Measurements from ENCODE around the gene WASF2.
"Not testable (repeated sequence)": the region's sequence is repeated elsewhere in the genome, so short reads cannot be mapped to it uniquely, and the experiment has no call there.

The WASF2 gene

GRCh38 chr1:27397749-27398148, 92.2 kb downstream of the WASF2 start:
- no peak for DNase-seq (ENCODE audit: low read depth)

GRCh38 chr1:27397110-27397509, 92.9 kb downstream of the WASF2 start:
- no peak for DNase-seq (ENCODE audit: low read depth)

DNA sequence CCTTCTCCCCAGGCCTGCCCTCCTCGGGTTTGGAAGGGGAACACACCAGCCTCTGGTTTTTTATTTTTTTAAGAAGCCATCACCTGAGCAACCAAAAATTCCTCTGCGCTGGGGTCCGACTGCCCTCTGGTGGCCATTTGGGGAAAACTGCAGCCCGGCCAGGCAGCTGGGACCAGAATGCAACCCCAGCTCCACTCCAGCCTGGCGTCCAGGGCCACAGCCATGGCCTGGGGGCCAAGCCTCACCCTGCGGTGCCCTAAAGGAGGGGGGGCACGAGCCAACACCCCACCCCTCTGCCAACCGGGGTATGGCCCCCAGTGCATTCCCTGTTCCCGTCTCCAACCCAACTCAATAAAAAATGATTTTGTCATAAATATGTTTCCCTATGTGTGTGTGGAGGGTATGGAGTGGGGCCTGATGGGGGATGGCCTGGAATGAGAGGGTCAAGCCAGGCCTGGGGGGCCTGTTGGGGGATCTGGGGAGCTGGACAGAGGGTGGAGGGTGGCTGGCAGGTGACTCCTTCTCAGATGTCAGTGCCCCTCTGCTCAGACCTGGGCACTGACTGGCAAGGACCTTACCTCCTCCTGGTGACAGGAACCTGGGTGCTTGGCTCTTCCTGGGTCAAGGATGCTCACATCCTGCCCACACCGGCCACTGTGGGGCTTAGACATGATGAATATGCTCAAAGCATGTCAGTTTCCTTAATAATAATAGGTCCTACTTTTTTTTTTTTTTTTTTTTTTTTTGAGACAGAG, 94.3 kb downstream of the WASF2 start:
- DNase-seq (ENCODE audit: low read depth): peak; percentile 57

DNA sequence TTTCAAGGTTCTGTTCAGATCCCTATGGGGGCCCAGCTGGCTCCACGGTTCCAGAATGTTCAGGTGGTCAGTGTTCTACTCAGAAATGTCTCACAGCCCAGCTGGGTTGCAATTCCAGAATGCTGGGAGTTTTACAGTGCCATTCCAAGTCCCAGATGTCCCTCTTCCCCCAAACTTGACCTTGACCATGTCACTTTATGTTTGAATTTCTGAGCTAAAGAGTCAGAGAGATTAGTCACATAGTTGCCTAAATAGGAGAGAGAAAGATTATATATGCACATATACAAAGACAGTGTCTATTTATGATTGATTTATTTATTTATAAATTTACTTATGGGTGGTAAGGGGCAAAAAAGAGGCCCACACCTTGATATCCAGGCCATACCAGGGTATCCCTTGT, 95.0 kb downstream of the WASF2 start:
- no peak for DNase-seq (ENCODE audit: low read depth)

GRCh38 chr1:27394282-27394658, 95.7 kb downstream of the WASF2 start:
- DNase-seq (ENCODE audit: low read depth): no peak

- no peak for DNase-seq (ENCODE audit: low read depth)
Observed at GRCh38 chr1:27393641-27394281, 96.2 kb downstream of the WASF2 start.

DNA sequence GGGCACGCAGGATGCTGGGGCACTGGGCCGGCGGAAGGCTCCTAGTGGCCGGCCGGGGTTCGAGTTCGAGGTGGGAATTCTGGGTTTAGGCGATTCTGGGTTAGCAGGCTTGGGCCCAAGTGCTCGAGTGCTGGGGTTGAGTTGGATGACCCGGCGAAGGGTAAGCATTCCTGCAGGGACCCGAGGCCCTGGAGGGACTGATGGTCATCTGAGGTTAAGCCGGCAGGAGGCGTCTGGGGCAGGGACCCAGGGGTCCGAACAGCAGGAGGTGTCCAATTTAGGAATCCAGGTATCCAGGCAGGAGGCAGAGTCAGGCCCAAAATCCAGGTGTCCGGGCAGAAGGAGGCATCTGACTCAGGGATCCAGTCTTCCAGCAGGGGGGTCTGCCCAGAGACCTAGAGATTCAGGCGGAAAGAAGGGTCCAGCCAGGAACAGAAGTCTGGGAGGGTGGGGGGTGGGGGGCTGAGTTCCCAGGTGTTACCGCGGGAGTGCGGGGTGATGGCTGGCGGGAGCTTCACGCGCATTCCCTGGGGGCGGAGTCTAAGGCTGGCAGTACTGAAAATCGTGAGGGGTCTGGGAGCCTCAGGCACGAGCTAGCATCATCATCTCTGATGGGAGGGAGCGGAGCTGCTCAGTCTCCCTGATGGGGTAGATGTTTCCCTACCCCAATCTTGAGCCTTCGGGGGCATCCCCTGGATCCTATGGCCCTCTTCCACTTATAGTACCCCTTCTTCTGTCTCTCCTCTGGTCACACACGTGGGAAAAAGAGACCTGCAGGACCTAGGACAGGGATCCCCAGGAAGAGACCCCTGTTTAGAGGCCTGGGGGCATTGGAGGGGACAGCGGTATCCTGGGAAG, 97.0 kb downstream of the WASF2 start:
- DNase-seq (ENCODE audit: low read depth): no peak

DNA sequence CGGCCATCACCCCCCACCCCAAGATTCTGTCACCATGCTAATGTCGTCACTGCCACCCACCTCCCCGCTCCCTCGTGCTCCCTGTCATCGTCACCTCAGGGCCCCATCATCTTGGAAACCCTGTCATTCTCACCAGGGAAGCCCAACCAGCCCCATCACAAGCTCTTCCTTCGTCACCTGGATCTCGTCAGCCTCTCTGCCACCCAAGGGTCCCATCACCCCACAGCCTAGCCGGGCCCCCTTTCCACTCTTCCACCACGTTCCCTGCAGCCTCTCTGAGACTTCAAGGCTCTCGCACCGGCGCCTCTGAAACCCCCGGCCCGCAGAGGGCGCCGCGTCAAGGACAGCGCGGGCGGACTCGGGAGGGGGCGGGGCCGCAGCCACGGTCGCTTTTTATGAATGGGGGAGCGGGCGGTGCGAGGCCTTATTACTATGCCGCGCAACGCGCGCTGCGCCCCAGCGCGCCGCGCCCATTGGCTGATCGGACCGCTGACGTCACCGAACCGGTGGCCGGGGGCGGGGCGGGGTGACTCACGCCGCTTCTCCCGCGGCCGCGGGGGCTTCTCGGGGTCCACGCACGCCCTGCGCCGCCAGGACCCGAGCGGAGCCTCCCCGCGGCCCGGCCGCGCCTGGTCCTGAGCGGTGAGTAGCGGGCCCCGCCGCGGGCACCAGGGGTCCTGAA, 97.7 kb downstream of the WASF2 start, which contains the start of gene GPR3:
GPR3 (plus strand) TSS at position 527 of the 682 bp plus-strand sequence. CDS start 1,177 bp downstream, outside the sequence.
- peak; percentile 88 for DNase-seq (ENCODE audit: low read depth)

DNA sequence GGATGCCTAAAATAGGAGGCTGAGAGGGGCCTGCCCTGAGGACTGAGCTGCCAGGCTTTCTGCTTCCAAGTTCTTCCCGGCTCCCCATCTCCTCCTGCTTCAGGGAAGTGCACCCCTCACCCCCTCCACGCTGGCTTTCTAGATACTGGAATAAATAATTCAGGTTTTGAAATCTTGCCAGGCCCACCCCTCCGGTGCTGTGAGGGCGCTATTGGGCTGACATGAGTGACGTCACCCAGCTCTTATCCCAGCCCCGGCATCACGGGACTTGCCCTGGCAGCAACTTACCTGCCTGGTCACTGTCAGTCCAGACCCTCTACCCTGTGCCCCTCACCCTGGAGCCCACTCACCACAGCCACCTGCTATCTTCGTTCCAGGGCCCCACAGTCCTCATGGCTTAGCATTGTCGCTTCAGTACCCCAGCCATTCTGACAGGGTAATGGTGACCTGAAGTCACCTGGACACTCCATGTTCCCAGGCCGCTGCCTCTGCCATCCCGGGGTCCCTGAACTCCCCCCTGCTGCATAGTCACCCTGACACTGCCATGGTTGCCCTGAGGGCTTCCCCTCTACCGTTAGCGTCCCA, 98.4 kb downstream of the WASF2 start:
- DNase-seq (ENCODE audit: low read depth): no peak

- peak; percentile 46 for DNase-seq (ENCODE audit: low read depth)
Observed at GRCh38 chr1:27388337-27389005, 101.5 kb downstream of the WASF2 start.

- DNase-seq (ENCODE audit: low read depth): not testable (repeated sequence)
Observed at GRCh38 chr1:27384797-27385196, 105.2 kb downstream of the WASF2 start.

DNA sequence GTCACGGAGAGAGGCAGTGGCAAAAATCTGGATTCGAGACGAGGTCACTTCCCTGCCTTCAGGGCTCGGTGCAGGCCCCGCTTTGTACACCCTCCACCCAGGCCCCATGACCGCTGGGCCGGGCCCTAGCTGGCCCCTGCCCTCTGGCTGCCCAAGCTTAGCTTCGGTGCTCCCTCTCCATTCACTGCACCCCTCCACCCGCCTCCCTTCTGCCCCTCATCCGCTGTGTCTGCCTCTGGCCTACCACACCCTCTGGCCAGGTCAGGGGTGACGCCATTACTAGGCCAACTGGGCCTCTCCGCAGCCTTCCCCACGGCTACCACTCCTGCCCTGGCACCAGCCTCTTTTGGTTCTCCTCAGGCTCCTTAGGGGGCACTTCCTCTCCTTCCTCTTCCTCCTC, 106.3 kb downstream of the WASF2 start:
- DNase-seq (ENCODE audit: low read depth): no peak

DNA sequence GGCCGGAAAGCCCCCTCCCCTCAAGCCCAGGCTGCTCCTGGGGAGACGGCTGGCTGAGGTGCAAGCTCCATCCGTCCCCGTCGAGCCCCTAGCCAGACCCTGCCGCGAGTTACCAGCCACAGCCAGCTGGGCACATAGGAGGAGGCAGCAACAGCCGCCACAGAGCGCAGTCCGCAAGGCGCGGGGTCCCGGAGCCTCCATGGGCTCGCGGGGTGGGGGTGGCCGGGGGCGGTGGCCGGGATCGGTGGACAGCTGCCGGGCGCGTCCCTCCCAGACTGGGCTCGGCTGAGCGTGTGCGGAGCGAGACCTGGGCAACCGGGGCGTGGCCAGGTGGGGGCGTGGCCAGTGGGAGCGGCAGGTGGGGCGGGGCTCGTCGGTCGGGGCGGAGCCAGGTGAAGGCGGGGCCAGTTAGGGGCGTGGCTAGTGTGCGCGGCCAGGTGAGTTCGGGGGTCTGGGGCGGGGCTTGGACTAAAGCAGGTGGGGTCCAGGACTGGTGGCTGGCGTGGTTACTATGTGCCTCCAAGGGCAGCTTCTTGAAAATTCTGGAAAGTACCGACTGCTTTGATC, 106.8 kb downstream of the WASF2 start, which contains the start of gene CD164L2:
CD164L2 (minus strand) TSS at position 295 of the 567 bp plus-strand sequence; CDS start at position 201, 94 bp downstream.
- no peak for DNase-seq (ENCODE audit: low read depth)

DNA sequence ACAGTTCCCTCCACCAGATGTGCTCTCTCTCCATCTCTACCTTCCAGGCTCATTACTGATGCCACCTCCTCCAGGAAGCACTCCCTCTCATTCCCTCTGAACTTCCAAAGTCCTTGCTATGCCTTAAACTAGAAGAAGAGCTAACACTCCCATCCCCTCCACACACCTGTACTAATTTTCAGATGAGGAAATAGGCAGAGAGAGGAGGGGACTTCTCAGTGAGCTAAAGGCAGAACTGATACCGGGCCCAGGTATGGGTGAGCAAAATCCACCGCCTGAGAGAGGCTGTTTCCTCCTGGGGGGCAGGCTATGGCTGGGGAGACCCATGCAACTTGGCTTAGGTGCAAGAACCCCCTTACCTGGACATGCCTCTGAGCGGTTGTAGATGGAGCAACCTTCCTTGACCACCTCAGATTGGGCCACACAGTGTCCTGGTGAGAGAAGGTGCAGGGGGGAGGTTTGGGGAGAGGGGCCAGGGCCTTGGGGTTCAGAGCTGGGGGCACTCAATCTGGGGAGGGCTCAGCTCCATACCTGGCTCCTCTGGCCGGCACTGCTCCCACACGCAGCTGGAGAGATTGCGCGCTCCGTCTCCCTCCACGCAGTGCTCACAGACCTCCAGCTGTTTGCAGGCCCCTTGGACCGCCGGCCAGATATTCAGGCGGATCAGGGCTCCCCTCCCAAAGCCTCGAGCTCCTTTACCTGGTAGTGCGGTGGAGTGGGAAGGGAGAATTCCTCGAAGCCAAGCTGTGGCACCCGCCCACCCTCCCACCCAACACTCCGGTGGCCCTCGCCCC, 107.8 kb downstream of the WASF2 start:
- no peak for DNase-seq (ENCODE audit: low read depth)

GRCh38 chr1:27380766-27381733, 108.9 kb downstream of the WASF2 start:
- DNase-seq (ENCODE audit: low read depth): no peak

- DNase-seq (ENCODE audit: low read depth): no peak
Observed at GRCh38 chr1:27380224-27380623, 109.7 kb downstream of the WASF2 start.

DNA sequence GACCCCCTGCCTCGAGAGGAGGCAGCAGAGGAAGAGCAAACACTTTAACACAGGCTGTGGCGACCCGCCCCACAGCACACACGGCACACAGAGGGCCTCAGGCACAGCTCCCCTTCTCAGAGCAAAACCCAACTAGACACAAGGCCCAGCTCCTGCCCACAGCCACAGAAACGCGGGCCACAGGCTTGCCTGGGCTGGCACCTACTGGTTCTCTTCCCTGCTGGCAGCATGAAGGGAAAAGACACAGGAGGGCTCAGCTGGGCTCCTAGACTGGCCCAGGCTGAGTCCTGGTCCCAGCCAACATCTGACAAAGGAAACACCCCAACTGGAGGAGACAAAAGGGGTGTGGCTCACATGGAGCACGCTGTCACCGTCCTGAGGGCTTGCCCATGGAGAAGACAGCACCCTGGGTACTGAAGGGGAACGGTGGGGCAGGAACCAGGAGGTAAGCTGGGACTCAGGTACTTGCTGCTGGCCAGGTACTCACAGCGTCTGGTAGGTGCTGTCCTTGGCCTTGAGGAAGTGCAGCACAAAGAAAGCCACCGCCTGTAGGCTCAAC, 110.3 kb downstream of the WASF2 start:
- DNase-seq (ENCODE audit: low read depth): no peak

- no peak for DNase-seq (ENCODE audit: low read depth)
Observed at GRCh38 chr1:27377760-27378495, 112.0 kb downstream of the WASF2 start.
